Naive B cell (primary cell): ENCODE data around the gene CCDC38. TPM values are rescaled to one million over a fixed set of nuclear protein-coding genes. Genes with fewer than 3 reads are reported as not detected.

Experiments used
- ATAC-seq, 2 donors: fragments of 150-1000 bp; cut with Tn5 transposase; 2 replicates each; pipeline ENCODE4 v1.10.0; 2021; ENCODE audit warnings: low read depth in 2 of 2, mild to moderate bottlenecking in 2 of 2, moderate library complexity in 2 of 2
- DNase-seq: peaks from one replicate; pipeline ENCODE4 v3.0.0; 2022
- H3K27ac Mint-ChIP-seq, 6 donors: one replicate each; pipeline ENCODE4 v1.8.0; 2020 to 2022; ENCODE audit warnings: mild to moderate bottlenecking in 6 of 6, mixed read lengths in 6 of 6, moderate library complexity in 5 of 6, inconsistent platforms in 2 of 6
- H3K27me3 Mint-ChIP-seq, 3 donors: one replicate each; pipeline ENCODE4 v1.8.0; 2021 to 2022; ENCODE audit warnings: mixed read lengths in 3 of 3, mild to moderate bottlenecking in 1 of 3
- H3K36me3 Mint-ChIP-seq, 2 donors: one replicate each; pipeline ENCODE4 v1.8.0; 2020 to 2022; ENCODE audit warnings: mixed read lengths in 2 of 2, inconsistent platforms in 1 of 2, mild to moderate bottlenecking in 1 of 2
- H3K4me1 Mint-ChIP-seq, 3 donors: one replicate each; pipeline ENCODE4 v1.8.0; 2020 to 2022; ENCODE audit warnings: mixed read lengths in 3 of 3, inconsistent platforms in 1 of 3, mild to moderate bottlenecking in 1 of 3, moderate library complexity in 1 of 3
- H3K4me3 Mint-ChIP-seq, 8 donors: one replicate each; pipeline ENCODE4 v1.8.0; 2020 to 2022; ENCODE audit warnings: mild to moderate bottlenecking in 8 of 8, mixed read lengths in 8 of 8, moderate library complexity in 8 of 8, inconsistent platforms in 2 of 8
- H3K9me3 Mint-ChIP-seq, 7 donors: one replicate each; pipeline ENCODE4 v1.8.0; 2020 to 2022; ENCODE audit warnings: mixed read lengths in 7 of 7, mild to moderate bottlenecking in 5 of 7, inconsistent platforms in 2 of 7, moderate library complexity in 1 of 7
- polyA plus RNA-seq, 6 donors: library from polyadenylated mRNA; unstranded; fragments of 300-500 nt; fragmentation: Illumina TruSeq; gene quantifications; one replicate each; pipeline ENCODE4 v1.2.3, GENCODE V29; 2021; ENCODE audit warnings: low read depth in 6 of 6

The CCDC38 gene
- polyA plus RNA-seq, result under 1 TPM in 1 of 6 donors, not detected in 5; 0.12 TPM

DNA sequence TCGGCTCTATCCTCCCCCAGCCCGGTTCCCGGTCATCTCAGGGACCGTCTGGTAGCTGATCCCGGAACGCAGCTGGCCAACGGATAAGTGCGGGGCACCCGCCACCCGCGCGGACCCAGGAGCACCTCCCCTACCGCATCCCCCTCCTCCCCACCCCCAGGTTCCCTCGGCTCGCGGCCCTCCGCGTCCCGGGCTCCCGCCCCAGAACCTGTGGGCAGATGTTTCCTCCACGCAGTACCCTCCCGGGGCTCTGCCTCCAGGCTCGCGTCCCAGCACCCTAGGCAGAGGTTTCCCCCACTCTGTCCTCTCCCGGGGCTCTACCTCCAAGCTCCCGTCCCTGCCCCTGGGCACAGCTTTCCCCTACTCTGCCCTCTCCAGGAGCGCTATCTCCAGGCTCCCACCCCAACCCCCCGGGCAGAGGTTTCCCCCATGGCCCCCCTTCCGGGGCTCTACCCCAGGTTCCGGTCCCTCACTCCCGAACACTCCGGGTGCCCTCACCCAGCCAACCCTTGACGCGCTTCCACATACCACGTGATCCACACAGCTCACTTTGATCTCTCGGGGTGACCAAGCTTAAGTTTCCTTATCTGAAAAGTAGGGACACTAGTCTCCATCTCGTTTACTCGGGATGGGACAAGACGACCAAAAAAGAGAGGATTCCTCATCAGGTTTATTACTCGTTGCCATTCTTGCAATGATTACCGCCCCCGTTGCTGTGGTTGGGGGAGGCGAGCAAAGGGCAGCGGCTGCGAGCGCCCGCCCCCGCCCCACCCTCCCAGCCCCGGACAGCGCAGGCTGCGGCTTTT, at the start of gene CCDC38:
TSS of gene CCDC38 (minus strand) at position 91 of the 806 bp plus-strand sequence. CDS start 6,105 bp downstream, outside the sequence.
- peak; percentile 94 to 95 for ATAC-seq
- Mint-ChIP-seq H3K4me1 (peaks cover 7 to 11% (median 11%) of the 10 kb centered on the region in 3 donors), H3K27me3 (peaks cover 0 to 11% (median 0%) of the 10 kb centered on the region in 3 donors), H3K36me3 (no peaks in the 10 kb centered on the region), H3K4me3 (peak within 1 kb of the TSS; percentile 91 to 99 (median 96)), H3K27ac (peak within 1 kb of the TSS; percentile 55 to 96 (median 92)), H3K9me3 (no peaks in the 10 kb centered on the region)
- peak; percentile 72 for DNase-seq

DNA sequence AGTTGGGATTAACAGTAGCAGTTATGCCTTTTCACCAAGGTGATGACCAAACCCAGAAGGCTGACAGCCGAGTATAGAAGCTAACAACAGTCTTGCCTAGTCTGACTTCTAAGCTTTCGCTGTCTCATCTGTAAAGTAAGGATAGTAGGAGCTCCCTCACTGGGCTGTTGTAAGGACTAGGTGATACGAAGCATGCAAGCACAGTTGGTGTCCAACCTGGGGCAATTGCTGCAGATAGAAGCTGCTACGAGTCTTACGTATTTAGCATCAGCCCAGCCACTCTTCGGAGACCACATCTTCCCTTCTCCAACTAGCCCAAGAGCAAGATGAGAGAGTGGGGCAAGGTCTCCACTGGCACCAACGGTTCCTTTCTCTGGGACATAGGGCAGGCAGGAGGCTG, 47.7 kb upstream of the CCDC38 start:
- DNase-seq, result no peak
- no peak for ATAC-seq
- Mint-ChIP-seq H3K4me3 (no peak overlapping the region), H3K36me3 (peaks cover 5 to 17% of the 10 kb centered on the region in 2 donors), H3K27me3 (no peaks in the 10 kb centered on the region), H3K27ac (peak overlapping the region in 1 of 6 donors; percentile 45), H3K9me3 (no peaks in the 10 kb centered on the region), H3K4me1 (peaks cover 0 to 7% (median 0%) of the 10 kb centered on the region in 3 donors)

DNA sequence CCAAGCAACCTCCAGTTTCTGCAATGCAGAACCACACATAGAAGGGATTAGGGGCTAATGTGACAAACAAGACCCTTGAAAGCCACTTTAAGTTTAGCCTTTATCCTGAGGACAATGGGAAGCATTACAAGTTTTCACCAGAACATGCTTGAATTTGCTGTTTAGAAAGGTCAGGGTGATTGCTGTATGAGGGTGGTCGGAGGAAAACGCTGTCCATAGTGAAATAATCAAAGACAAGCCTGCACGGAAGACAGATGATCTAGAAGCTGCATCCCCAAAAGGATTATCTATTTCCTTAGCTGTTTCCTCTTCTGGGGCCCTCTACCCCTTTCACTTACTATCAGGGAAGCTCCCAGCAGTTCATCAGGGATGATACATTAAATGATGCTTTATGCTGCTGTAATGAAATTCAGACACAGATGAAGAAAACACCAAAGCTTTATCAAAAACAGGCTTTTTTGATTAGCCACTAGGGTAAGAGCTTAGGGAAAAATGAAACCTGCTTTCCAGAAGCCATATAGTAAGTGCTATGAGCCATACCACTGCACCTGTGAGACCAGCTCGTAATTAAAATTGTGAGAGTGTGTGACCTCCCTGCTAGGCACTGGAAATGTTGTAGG, 47.2 kb upstream of the CCDC38 start:
- peaks cover 5 to 17% of the 10 kb centered on the region in 2 donors for H3K36me3 Mint-ChIP-seq
- no peaks in the 10 kb centered on the region for H3K27me3 Mint-ChIP-seq
- ATAC-seq (no peak), DNase-seq (no peak)
- no peaks in the 10 kb centered on the region for H3K9me3 Mint-ChIP-seq
- peaks cover 0 to 7% (median 0%) of the 10 kb centered on the region in 3 donors for H3K4me1 Mint-ChIP-seq
- no peak overlapping the region for H3K27ac Mint-ChIP-seq
- no peak overlapping the region for H3K4me3 Mint-ChIP-seq

DNA sequence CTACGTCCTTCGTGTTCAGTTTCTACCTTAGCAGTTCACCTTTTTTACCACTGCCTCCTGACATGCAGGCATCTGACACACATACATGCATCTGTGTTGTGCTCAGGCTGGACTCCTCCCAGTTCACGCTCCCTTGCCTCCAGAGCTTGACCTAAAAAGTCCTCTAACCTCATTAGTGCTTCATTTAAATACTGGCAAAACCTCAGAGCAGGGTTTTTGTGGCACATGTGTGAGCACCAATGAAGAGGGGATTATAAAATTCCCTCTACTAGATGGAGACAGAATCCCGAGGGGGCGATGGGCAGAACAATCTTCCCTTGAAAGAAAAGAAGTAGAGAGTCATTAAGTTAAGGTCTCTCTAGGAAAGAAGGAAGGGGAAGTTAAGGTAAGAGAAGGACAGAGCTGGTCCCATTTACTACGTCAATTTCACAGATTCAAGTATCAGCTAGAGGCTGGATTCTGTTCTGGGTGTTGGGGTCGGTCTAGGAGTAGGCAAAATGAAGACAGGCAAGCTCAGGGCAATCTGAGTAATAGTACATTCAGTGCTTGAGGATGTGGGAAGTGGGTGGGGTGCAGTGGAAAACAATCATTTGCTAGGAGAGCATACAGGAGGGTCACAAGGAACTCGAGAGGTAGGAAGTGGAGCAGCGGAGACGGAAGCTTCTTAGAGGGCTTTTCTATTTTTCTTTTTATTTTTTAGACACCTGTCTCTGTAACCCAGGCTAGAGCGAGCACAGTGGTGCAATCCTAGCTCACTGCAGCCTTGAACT, 46.3 kb upstream of the CCDC38 start:
- ATAC-seq (no peak), DNase-seq (no peak)
- Mint-ChIP-seq H3K36me3 (peaks cover 5 to 17% of the 10 kb centered on the region in 2 donors), H3K4me3 (no peak overlapping the region), H3K27me3 (no peaks in the 10 kb centered on the region), H3K9me3 (no peaks in the 10 kb centered on the region), H3K27ac (no peak overlapping the region), H3K4me1 (peaks cover 0 to 7% (median 0%) of the 10 kb centered on the region in 3 donors)

DNA sequence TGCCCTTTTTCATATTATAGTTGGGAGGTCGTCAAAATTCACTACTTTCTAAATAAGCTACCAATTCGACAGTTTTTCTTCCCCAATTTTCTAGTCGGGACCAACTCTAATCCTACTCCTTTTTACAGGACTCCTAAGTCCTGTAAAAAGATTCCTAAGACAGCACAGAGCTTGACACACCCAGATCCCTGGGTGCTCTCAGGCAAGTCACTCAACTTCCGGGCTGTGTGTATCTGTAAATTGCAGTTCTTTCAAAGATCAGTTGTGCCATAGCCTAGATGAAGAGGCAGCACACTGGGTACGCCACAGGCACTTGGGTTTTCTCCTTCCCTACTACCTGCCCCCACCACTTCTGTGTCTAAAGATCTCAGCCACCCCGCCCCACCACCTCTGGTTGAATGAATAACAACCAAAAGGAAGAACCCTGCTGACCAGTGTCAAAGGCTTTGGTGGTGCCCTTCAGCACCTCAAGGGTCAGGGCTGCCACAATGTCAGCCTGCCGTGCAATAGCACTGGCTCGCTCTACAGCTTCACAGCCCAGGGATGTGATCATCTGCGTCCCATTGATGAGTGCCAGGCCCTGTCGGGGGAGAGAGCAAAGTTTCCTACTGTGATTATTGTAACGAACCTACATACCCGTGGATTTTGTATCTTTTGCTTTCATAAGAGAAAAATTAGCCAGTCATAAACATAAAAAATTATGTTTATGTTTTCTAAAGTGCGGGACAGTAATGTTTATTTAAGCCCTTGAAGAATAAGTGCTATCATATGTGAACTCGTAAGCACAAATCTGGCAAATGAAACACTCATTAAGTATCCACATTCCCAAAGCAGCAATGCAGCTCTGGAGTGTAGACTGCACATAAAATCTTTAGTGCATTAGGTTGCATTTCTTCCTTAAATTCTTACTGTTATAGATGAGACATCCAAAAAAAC, 44.5 kb upstream of the CCDC38 start:
- no peaks in the 10 kb centered on the region for H3K27me3 Mint-ChIP-seq
- ATAC-seq, result no peak
- no peaks in the 10 kb centered on the region for H3K9me3 Mint-ChIP-seq
- peaks cover 5 to 8% of the 10 kb centered on the region in 2 donors for H3K36me3 Mint-ChIP-seq
- DNase-seq, result no peak
- no peak overlapping the region for H3K4me3 Mint-ChIP-seq
- H3K27ac Mint-ChIP-seq, result peak overlapping the region in 1 of 6 donors; percentile 12
- peaks cover 0 to 7% (median 0%) of the 10 kb centered on the region in 3 donors for H3K4me1 Mint-ChIP-seq

DNA sequence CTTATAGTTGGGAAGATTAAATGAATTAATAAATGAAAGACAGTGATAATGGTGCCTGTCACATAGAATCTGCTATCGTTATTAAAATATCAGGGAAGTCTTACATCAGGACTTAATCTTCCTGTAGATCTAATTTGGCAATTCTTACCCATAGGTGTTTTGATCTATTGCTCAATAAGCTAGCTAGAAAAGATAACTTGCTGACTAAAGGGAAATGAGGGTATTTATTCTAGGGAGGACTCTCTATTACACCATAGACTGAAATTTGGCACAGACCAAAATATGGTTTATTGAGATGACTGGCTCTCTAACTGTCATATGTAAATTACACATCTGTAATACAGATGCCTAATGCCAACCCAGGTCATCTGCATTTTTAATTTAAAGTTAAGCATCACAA, 42.3 kb upstream of the CCDC38 start:
- ATAC-seq (no peak), DNase-seq (no peak)
- no peaks in the 10 kb centered on the region for H3K9me3 Mint-ChIP-seq
- peaks cover 0 to 7% (median 0%) of the 10 kb centered on the region in 3 donors for H3K4me1 Mint-ChIP-seq
- no peak overlapping the region for H3K27ac Mint-ChIP-seq
- H3K36me3 Mint-ChIP-seq, result peaks cover 5 to 8% of the 10 kb centered on the region in 2 donors
- no peak overlapping the region for H3K4me3 Mint-ChIP-seq
- H3K27me3 Mint-ChIP-seq, result no peaks in the 10 kb centered on the region

DNA sequence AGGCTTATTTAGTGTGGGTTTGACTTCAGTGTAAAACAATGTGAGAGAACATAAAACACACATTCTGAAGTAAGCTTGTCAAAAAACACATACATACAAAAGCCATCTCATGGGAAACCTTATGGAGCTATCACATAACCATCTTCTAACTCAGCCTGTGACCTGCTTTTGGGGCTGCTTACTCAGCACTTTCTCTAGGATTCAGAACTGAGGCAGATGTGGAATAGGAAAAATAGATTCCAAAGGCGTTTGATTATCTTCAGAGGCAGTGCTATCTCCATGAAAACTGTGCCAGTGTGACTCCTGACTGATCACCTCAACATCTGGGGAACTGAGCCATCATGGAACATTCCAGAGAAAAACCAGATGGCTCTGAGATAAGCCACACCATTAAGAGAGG, 40.2 kb upstream of the CCDC38 start:
- Mint-ChIP-seq H3K4me1 (no peaks in the 10 kb centered on the region), H3K4me3 (no peak overlapping the region), H3K27ac (peak overlapping the region in 1 of 6 donors; percentile 35), H3K27me3 (no peaks in the 10 kb centered on the region), H3K36me3 (no peaks in the 10 kb centered on the region), H3K9me3 (no peaks in the 10 kb centered on the region)
- ATAC-seq (no peak), DNase-seq (no peak)

DNA sequence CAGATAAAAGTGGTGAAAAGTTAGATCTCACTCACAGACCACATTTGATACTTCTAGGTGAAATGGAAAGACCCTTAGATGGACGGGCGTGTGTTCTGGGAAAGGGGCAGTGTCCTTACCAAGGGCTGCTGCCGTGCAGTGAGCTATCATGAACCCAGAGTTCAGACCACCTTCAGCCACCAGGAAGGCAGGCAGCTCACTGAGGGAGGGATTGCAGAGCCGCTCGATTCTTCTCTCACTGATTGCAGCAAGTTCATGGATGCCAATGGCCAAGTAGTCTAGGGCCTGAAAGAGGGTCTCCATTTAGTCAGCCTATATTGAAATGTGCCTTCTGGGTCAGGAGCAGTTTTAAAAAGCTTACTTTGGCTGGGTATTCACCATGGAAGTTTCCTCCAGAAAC, 38.0 kb upstream of the CCDC38 start:
- Mint-ChIP-seq H3K27ac (no peak overlapping the region), H3K4me1 (no peaks in the 10 kb centered on the region), H3K27me3 (no peaks in the 10 kb centered on the region), H3K36me3 (peaks cover 0 to 8% of the 10 kb centered on the region in 2 donors), H3K4me3 (no peak overlapping the region), H3K9me3 (no peaks in the 10 kb centered on the region)
- no peak for DNase-seq
- no peak for ATAC-seq

DNA sequence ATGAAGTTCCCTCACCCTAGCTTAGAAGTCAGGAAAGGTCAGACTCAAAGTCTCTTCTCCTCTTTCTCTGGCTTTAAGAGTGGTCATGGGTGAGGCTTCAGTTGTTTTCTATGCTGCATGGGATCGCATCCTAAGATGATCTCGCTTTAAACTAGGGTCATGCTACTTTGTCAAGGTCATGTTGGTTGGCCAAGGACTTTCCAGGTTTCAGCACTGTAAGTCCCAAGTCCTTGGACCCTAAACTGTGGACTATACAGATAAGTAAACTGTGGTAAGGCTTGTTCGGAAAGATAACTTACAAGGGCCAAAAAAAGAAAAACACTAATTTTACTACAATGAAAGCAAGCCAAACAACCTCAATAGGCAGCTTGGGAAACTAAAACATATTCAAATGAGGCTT, 36.4 kb upstream of the CCDC38 start:
- no peak for DNase-seq
- peaks cover 0 to 9% of the 10 kb centered on the region in 2 donors for H3K36me3 Mint-ChIP-seq

DNA sequence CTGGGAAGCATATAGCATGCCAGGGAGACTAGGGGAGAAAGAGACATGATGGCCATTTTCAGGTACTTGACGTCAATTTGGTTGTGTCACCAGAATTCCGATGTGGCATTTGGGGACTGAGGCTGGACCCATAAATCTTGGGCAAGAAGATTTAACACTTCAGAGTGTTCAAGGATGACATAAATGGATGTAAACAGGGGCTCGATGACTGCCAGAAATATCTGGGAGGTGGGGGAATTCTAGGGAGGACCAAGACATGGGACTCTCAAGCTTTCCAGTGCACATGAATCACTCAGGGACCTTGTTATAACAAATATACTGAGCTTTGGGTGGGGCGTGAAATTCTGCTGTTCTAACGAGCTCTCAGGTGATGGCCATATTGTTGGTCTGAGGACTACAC, 35.9 kb upstream of the CCDC38 start:
- peaks cover 0 to 18% (median 10%) of the 10 kb centered on the region in 3 donors for H3K4me1 Mint-ChIP-seq
- no peaks in the 10 kb centered on the region for H3K27me3 Mint-ChIP-seq
- H3K27ac Mint-ChIP-seq, result no peak overlapping the region
- H3K36me3 Mint-ChIP-seq, result peaks cover 0 to 13% of the 10 kb centered on the region in 2 donors
- H3K4me3 Mint-ChIP-seq, result no peak overlapping the region
- H3K9me3 Mint-ChIP-seq, result no peaks in the 10 kb centered on the region
- DNase-seq, result no peak
- ATAC-seq, result no peak

More for the DNA sequence above, 36.4 kb upstream of the CCDC38 start:
- Mint-ChIP-seq H3K9me3 (no peaks in the 10 kb centered on the region), H3K27ac (no peak overlapping the region), H3K27me3 (no peaks in the 10 kb centered on the region), H3K4me1 (peaks cover 0 to 15% (median 6%) of the 10 kb centered on the region in 3 donors), H3K4me3 (no peak overlapping the region)
- ATAC-seq, result no peak

DNA sequence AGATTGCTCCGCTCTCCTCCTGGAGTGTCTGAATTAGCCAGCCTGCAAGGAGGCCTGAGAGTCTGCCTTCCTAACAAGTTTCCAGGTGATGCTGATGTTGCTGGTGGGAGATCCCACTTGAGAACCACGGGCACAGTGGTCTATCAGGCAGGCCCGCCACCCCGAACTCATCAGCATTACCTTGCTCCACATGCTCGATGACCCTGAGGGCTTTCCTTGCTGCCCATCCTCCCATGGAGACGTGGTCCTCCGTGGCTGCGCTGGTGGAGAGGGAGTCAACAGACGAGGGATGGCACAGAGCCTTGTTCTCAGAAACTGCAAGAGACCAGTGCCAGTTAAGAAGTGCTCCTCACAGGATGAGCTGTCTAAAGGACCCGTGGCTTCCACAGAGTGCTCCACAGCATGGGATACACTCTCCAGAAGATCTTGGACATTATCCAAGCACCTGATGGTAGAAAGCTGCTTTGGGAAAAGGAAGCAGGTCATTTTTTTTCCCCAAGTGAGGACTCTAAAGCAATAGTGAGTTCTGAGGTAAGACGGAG, 35.4 kb upstream of the CCDC38 start:
- peaks cover 0 to 17% of the 10 kb centered on the region in 2 donors for H3K36me3 Mint-ChIP-seq
- DNase-seq (no peak), ATAC-seq (no peak)
- H3K4me1 Mint-ChIP-seq, result peaks cover 0 to 20% (median 12%) of the 10 kb centered on the region in 3 donors
- H3K27me3 Mint-ChIP-seq, result no peaks in the 10 kb centered on the region
- no peak overlapping the region for H3K27ac Mint-ChIP-seq
- no peaks in the 10 kb centered on the region for H3K9me3 Mint-ChIP-seq
- no peak overlapping the region for H3K4me3 Mint-ChIP-seq

DNA sequence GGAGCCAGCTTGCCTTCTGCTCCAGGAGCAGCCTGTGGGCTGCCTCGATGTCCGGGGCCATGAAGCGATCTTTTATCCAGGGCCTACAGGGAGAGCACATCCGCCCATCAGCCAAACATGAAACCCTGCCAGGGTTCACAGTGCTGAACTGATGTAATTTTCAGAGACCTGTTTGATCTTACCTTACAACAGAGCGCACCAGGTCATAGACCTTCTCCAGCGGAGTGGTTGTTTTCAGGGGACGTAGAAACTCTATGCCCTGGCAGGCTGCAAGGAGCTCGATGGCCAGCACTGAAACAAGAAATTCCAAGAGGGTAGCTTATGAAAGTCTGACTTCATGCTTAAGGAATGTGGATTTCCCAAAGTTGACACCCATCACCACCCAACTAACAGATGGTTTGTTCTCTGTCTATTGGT, 34.0 kb upstream of the CCDC38 start:
- Mint-ChIP-seq H3K9me3 (no peaks in the 10 kb centered on the region), H3K4me1 (peaks cover 0 to 20% (median 12%) of the 10 kb centered on the region in 3 donors), H3K27ac (no peak overlapping the region), H3K36me3 (peaks cover 0 to 17% of the 10 kb centered on the region in 2 donors), H3K27me3 (no peaks in the 10 kb centered on the region), H3K4me3 (peak overlapping the region in 1 of 8 donors; percentile 10)
- ATAC-seq (no peak), DNase-seq (no peak)
